Fibroblast of the aortic adventitia (primary cell): ENCODE measurements around the gene UBE2G2. TPM values are rescaled to one million over a fixed set of nuclear protein-coding genes. Genes with fewer than 3 reads are reported as not detected.
A peak's percentile ranks its signal among the peaks of the same experiment; 100 is the strongest.

ENCODE experiments used
- DNase-seq: peaks from one replicate; pipeline ENCODE4 v3.0.0-alpha.2; 2010; ENCODE audit warnings: low read depth
- H3K4me3 ChIP-seq: 2 replicates; pipeline ENCODE4 v1.5.1; 2011; ENCODE audit warnings: low read depth, mild to moderate bottlenecking, control low read depth, low read length, moderate library complexity
- CTCF ChIP-seq: IDR thresholded peaks from 2 replicates; pipeline ENCODE4 v1.5.1; 2011; ENCODE audit warnings: mild to moderate bottlenecking, low read length, control low read depth, inconsistent platforms; ENCODE audit not compliant: insufficient read depth
- total RNA-seq: library from RNA; depleted of rRNA; stranded (reverse); fragments of >200 nt; gene quantifications from 2 replicates; pipeline ENCODE4 v1.2.3, GENCODE V29; 2012; ENCODE audit warnings: low replicate concordance

Gene UBE2G2
- total RNA-seq, 1 donor, result 64.2 TPM

DNA sequence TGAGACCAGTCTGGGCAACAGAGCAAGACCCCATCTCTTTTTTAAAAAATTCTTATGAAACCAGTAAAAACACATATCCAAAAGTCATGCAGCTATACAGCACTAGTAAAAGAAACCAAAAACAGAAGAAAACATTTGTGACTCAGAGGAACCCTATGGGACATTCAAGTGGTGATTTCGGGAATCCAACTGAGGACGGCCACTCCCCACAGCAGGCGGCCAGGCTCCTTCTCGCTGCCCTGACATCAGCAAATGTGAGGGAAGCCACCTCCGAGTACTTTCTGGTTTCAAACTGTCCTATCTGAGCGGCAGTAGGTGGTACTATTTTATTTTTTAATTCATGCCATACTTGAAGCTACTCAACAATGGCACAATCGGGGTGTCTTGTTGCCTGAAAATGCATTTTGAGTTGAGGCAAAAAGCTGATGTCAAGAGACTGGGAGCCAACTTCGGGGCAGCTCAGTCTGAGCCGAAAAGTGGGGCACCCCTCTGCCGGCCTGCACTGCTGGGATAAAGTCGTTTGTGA, 12.9 kb upstream of the UBE2G2 start:
- DNase-seq, result peak; percentile 22
- no peak for TF ChIP-seq CTCF
- H3K4me3 ChIP-seq, result no peak overlapping the region

GRCh38 chr21:44813727-44814126, 12.1 kb upstream of the UBE2G2 start:
- H3K4me3 ChIP-seq, result no peak overlapping the region
- no peak for TF ChIP-seq CTCF
- no peak for DNase-seq

- TF ChIP-seq CTCF, result no peak
Measured at GRCh38 chr21:44813149-44813548, 11.5 kb upstream of the UBE2G2 start.

GRCh38 chr21:44812640-44813039, 11.0 kb upstream of the UBE2G2 start:
- no peak for DNase-seq
- H3K4me3 ChIP-seq, result no peak overlapping the region
- TF ChIP-seq CTCF, result no peak

More at GRCh38 chr21:44813149-44813548, 11.5 kb upstream of the UBE2G2 start:
- no peak overlapping the region for H3K4me3 ChIP-seq
- DNase-seq, result no peak

DNA sequence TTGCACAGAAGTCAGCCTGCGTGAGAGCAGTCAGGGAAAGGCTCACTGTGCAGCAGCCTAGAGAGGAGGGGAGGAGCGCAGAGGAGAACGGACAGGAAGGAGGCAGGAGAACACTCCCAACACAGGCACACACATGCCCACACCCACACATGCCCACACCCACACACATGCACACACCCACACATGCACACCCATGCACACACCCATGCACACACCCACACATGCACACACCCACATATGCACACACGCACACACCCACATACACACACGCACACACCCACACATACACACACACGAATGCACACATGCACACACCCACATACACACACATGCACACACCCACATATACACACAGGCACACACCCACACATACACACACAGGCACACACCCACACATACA, 9.2 kb upstream of the UBE2G2 start:
- no peak for TF ChIP-seq CTCF
- no peak overlapping the region for H3K4me3 ChIP-seq
- no peak for DNase-seq

DNA sequence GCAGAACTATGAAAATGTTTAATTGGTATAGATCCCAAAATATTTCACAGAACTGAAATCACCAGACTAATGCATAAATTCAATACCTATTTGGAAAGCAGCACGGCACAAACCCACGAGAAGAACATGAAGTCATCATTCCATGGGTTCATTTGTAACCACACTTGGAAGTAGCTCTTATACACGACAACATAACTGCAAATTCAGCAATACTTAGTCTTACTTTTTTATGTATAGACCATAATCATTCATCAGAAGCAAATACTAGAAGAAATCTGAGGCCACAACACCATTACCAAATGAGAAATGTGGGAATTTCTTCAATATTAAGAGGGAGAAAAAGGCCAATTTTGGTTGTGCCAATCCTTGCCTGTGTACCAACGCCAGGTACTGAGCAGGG, 4.2 kb upstream of the UBE2G2 start:
- TF ChIP-seq CTCF, result no peak
- no peak overlapping the region for H3K4me3 ChIP-seq
- DNase-seq, result no peak

DNA sequence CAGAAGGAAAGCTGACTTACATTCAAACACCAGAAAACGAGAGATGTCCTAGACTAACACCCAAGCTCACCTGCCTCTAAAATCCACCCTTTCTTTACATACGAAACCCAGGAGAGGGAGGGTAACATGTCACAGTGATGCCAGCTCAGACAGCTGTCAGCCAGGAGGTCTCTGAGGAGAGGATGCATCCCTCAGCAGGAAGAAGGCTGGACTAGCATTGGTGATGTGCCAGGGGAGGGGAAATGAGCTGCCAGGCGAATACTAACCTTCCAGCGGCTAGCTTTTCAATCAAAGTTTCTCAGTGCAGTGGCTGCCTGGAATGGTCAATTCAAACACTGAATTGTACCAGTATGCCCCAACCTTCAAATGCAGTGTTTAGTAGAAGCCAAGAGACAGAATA, 3.6 kb upstream of the UBE2G2 start:
- TF ChIP-seq CTCF, result no peak
- DNase-seq, result no peak
- no peak overlapping the region for H3K4me3 ChIP-seq
